Body of pancreas (tissue), 4 donors: ENCODE measurements around the gene PKD1L1. TPM values are rescaled to one million over a fixed set of nuclear protein-coding genes. Genes with fewer than 3 reads are reported as not detected.

ENCODE experiments used
- ATAC-seq: fragments of 150-250 bp; one replicate; pipeline ENCODE4 v1.9.1; 2016
- DNase-seq, 4 donors: peaks; one replicate each; pipeline ENCODE4 v3.0.0-alpha.2; 2019
- H3K27ac ChIP-seq, 4 donors: fragments of 200-600 bp; sonication (generic); 1 replicate in 3 of 4; 2 replicates in 1 of 4; pipeline versions ENCODE4 v1.5.1 to v1.6.1; 2016 to 2019; ENCODE audit warnings: mild to moderate bottlenecking in 1 of 4, mixed read lengths in 1 of 4, moderate library complexity in 1 of 4
- H3K27me3 ChIP-seq, 2 donors: fragments of 200-600 bp; sonication (generic); one replicate each; pipeline ENCODE4 v1.6.0; 2016; ENCODE audit warnings: mild to moderate bottlenecking in 1 of 2
- H3K36me3 ChIP-seq, 2 donors: fragments of 200-600 bp; sonication (generic); replicated peaks in 1 of 2; 2 replicates each; pipeline ENCODE4 v1.5.1; 2016; ENCODE audit warnings: low read depth in 2 of 2; ENCODE audit not compliant: insufficient read depth in 1 of 2
- H3K4me1 ChIP-seq: fragments of 200-600 bp; sonication (generic); one replicate; pipeline ENCODE4 v1.6.0; 2016
- H3K4me3 ChIP-seq, 2 donors: fragments of 200-600 bp; sonication (generic); 1 replicate in 1 of 2; 2 replicates in 1 of 2; pipeline ENCODE4 v1.5.1; 2016 to 2019
- H3K9me3 ChIP-seq, 3 donors: fragments of 200-600 bp; sonication (generic); 1 replicate in 2 of 3; 2 replicates in 1 of 3; pipeline ENCODE4 v1.5.1; 2016
- POLR2A ChIP-seq, 3 donors: fragments of 450-650 bp; IDR thresholded peaks; one replicate each; pipeline ENCODE4 v1.6.1; 2016; ENCODE audit warnings: antibody characterized with exemption in 3 of 3, mild to moderate bottlenecking in 2 of 3
- WGBS, 2 donors: methylation state at CpG; one replicate each; pipeline ENCODE4 v1.1.5; 2017; 5-methylcytosine and 5-hydroxymethylcytosine counted together
- intact Hi-C: fragments of 100-400 bp; cut with DNase I; formaldehyde crosslinking; loops from one replicate; pipeline ENCODE4 v1.15.1; 2023
- total RNA-seq, 2 donors: library from RNA; depleted of rRNA; stranded (reverse); fragments of >200 nt; gene quantifications; one replicate each; pipeline ENCODE4 v1.1.0, GENCODE V29; 2016
- TF ChIP-seq, protein P1 (sequence below), 7 experiments: fragments of 450-650 bp in 4 of 7; fragments of 200-600 bp in 3 of 7; sonication (generic) in 3 of 7; IDR thresholded peaks; one replicate each; pipeline ENCODE4 v1.5.1; 2016 to 2019; ENCODE audit warnings: antibody characterized with exemption in 7 of 7

Gene PKD1L1
- total RNA-seq, 2 donors from 2014 or later = 0.26 to 4.0 TPM

DNA sequence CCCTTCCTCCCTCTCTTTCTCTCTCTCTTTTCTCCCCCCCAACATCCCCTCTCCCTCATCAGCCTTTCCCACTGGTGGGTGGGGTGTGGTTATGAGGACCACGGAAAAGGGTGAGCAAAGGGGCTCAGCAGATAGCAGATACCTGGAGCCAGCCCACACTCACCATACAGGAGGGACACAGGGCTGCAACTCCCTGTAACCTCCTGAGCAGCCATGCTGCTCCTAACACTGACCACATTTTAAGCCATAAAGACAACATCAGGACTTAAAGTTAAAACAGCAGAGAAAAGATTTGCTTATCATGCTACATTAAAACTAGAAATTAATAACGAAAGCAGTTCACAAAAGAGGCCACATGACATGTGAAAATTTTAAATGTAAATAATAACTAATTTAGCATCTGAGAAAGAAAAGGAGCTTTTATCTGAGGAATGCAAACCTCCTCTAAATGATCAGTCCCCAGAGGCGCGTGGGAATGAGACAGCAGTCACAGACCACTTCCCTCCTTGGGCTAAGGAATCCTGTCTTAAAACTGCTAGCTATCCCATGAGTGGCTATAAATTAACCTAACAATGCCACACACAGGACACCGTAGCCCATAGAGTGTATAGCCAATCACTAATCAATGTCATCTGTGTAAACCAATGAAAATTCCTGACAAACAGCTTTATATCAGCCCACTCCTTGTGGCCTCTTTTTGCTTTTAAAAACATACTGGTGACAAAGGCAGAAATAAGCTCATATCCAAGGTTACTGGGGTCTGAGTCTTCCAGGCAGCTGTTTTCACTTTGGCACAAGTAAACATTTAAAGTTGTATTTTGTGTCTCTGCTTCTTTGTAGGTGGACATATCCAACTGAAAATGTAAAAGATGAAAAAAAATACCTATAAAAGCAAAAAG is 33.3 kb downstream of the PKD1L1 start:
- no peak for DNase-seq
- intact Hi-C loops = no loop called here

DNA sequence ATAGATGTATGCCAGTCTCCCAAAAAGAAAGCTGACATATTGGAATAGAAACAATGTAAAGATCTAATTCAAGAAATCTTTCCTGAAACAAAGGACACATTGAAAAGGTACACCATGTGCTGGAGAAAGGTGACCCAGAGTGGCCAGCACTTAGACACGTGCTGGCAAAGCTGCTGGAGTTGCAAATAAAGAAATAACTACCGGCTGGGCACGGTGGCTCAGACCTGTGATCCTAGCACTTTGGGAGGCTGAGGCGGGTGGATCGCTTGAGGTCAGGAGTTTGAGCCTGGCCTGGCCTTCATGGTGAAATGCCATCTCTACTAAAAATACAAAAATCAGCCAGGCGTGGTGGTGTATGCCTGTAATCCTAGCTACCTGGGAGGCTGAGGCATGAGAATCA is 35.9 kb downstream of the PKD1L1 start:
- no peak overlapping the region for H3K4me3 ChIP-seq
- DNase-seq (no peak), ATAC-seq (no peak)
- 88 to 91% methylated on average over 6 of the region's 6 CpGs for WGBS, 2 donors
- TF ChIP-seq, protein P1, sequence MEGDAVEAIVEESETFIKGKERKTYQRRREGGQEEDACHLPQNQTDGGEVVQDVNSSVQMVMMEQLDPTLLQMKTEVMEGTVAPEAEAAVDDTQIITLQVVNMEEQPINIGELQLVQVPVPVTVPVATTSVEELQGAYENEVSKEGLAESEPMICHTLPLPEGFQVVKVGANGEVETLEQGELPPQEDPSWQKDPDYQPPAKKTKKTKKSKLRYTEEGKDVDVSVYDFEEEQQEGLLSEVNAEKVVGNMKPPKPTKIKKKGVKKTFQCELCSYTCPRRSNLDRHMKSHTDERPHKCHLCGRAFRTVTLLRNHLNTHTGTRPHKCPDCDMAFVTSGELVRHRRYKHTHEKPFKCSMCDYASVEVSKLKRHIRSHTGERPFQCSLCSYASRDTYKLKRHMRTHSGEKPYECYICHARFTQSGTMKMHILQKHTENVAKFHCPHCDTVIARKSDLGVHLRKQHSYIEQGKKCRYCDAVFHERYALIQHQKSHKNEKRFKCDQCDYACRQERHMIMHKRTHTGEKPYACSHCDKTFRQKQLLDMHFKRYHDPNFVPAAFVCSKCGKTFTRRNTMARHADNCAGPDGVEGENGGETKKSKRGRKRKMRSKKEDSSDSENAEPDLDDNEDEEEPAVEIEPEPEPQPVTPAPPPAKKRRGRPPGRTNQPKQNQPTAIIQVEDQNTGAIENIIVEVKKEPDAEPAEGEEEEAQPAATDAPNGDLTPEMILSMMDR (IDR thresholded peaks at IDR 0.05) = no peak
- TF ChIP-seq POLR2A (IDR thresholded peaks at IDR 0.05) = no peak
- no peaks in the 10 kb centered on the region for H3K36me3 ChIP-seq
- H3K27ac ChIP-seq = no peak overlapping the region
- intact Hi-C loops = no loop called here
- no peaks in the 10 kb centered on the region for H3K4me1 ChIP-seq
- no peaks in the 10 kb centered on the region for H3K9me3 ChIP-seq
- H3K27me3 ChIP-seq = no peaks in the 10 kb centered on the region

More for the DNA sequence above, 33.3 kb downstream of the PKD1L1 start:
- no peaks in the 10 kb centered on the region for H3K27me3 ChIP-seq
- no peak overlapping the region for H3K4me3 ChIP-seq
- TF ChIP-seq, protein P1 (IDR thresholded peaks at IDR 0.05) = no peak
- TF ChIP-seq POLR2A (IDR thresholded peaks at IDR 0.05) = no peak
- no peaks in the 10 kb centered on the region for H3K9me3 ChIP-seq
- H3K4me1 ChIP-seq = no peaks in the 10 kb centered on the region
- 66 to 71% methylated on average over 5 of the region's 5 CpGs for WGBS, 2 donors
- H3K27ac ChIP-seq = no peak overlapping the region
- ATAC-seq = no peak
- no peaks in the 10 kb centered on the region for H3K36me3 ChIP-seq

DNA sequence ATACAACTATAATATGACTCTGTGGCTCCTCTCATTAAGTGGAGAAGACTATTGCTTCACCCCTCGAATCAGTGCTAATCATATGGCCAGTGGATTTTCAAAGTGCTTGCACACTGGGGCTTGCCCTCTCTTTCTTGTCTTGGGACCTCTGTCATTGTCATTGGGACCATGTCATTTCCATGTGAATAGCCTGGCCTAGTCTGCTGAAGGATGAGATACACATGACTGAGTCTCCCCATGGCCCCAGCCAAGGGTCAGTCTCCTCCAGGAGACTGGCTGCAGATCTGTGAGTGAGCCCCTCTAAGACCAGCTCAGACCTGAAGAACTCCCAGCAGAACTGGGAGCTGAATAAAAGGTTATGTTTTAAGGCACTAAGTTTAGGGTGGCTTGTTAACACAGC is 39.5 kb downstream of the PKD1L1 start:
- H3K4me1 ChIP-seq = peaks cover 6% of the 10 kb centered on the region
- no peak overlapping the region for H3K4me3 ChIP-seq
- TF ChIP-seq, protein P1 (IDR thresholded peaks at IDR 0.05) = no peak
- no peak for TF ChIP-seq POLR2A (IDR thresholded peaks at IDR 0.05)
- no peaks in the 10 kb centered on the region for H3K36me3 ChIP-seq
- H3K27ac ChIP-seq = no peak overlapping the region
- ATAC-seq (no peak), DNase-seq (no peak)
- intact Hi-C loops = no loop called here
- WGBS, 2 donors = 74 to 88% methylated on average over 1 of the region's 1 CpG
- no peaks in the 10 kb centered on the region for H3K9me3 ChIP-seq
- H3K27me3 ChIP-seq = no peaks in the 10 kb centered on the region

DNA sequence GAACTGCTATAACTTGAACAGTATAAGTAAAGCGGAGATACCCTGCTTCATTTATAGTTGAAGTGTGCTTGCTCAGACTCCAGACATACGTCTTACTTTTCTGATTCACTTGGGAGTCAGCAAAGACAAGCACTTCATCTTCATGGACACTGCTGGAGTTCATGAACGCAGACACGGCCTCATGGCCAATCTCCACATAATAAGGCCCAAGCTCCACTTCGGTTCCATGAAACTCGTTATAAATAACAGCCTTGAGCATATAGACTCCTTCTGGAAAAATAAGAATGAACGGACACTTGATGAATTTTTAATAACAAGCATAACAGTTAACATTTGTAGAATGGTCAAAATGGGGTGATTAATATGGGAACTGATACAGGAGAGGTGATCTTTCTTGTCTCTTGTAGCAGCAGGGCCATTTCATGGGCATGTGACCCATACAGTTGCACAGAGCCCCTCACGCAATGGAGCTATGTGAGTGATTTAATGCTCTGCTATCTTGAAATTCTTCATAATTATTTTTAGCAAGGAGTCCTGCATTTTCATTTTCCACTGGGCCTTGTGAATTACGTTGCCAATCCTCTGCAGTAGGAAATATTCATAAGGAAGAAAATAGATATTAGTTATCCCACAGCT is 40.2 kb downstream of the PKD1L1 start:
- H3K27ac ChIP-seq = no peak overlapping the region
- no peak overlapping the region for H3K4me3 ChIP-seq
- H3K36me3 ChIP-seq = no peaks in the 10 kb centered on the region
- no peak for DNase-seq
- no peak for TF ChIP-seq POLR2A (IDR thresholded peaks at IDR 0.05)
- TF ChIP-seq, protein P1 (IDR thresholded peaks at IDR 0.05) = no peak
- intact Hi-C loops = no loop called here
- H3K27me3 ChIP-seq = no peaks in the 10 kb centered on the region
- no peaks in the 10 kb centered on the region for H3K9me3 ChIP-seq
- H3K4me1 ChIP-seq = peaks cover 6% of the 10 kb centered on the region
- ATAC-seq = no peak
- 87 to 93% methylated on average over 9 of the region's 9 CpGs for WGBS, 2 donors
